Loucy (cell line): ENCODE results near the gene TXNRD1.

Experiments
- EZH2phosphoT487 ChIP-seq: fragments of 200-600 bp; IDR thresholded peaks from 2 replicates; pipeline ENCODE4 v1.6.1; 2018; ENCODE audit warnings: antibody characterized with exemption, mild to moderate bottlenecking, moderate library complexity, borderline replicate concordance
- TF ChIP-seq, protein P1 (sequence below): fragments of 200-600 bp; sonication (generic); conservative IDR thresholded peaks from 2 replicates; pipeline ENCODE4 v1.5.1; 2014; ENCODE audit warnings: mild to moderate bottlenecking, antibody characterized with exemption, low read length

- no peak for TF ChIP-seq EZH2phosphoT487
- TF ChIP-seq, protein P1, sequence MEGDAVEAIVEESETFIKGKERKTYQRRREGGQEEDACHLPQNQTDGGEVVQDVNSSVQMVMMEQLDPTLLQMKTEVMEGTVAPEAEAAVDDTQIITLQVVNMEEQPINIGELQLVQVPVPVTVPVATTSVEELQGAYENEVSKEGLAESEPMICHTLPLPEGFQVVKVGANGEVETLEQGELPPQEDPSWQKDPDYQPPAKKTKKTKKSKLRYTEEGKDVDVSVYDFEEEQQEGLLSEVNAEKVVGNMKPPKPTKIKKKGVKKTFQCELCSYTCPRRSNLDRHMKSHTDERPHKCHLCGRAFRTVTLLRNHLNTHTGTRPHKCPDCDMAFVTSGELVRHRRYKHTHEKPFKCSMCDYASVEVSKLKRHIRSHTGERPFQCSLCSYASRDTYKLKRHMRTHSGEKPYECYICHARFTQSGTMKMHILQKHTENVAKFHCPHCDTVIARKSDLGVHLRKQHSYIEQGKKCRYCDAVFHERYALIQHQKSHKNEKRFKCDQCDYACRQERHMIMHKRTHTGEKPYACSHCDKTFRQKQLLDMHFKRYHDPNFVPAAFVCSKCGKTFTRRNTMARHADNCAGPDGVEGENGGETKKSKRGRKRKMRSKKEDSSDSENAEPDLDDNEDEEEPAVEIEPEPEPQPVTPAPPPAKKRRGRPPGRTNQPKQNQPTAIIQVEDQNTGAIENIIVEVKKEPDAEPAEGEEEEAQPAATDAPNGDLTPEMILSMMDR, result no peak
Measured at GRCh38 chr12:104315326-104316224, 100.0 kb downstream of the TXNRD1 start.
